Fibroblast of villous mesenchyme (primary cell): ENCODE results near the gene HLA-C. TPM values are rescaled to one million over a fixed set of nuclear protein-coding genes. Genes with fewer than 3 reads are reported as not detected.
"Not testable (repeated sequence)": the region's sequence is repeated elsewhere in the genome, so short reads cannot be mapped to it uniquely, and the experiment has no call there.

Source experiments
- DNase-seq: peaks from one replicate; pipeline ENCODE4 v3.0.0-alpha.2; 2010; ENCODE audit warnings: low read depth
- H3K4me3 ChIP-seq: 2 replicates; pipeline ENCODE4 v1.5.1; 2011; ENCODE audit warnings: low read depth, mild to moderate bottlenecking, low read length
- total RNA-seq: library from RNA; depleted of rRNA; stranded (reverse); fragments of >200 nt; gene quantifications from 2 replicates; pipeline ENCODE4 v1.2.3, GENCODE V29; 2012
- TF ChIP-seq, protein P1 (sequence below): IDR thresholded peaks from 2 replicates; pipeline ENCODE4 v1.5.1; 2012; ENCODE audit warnings: low read depth, mild to moderate bottlenecking, low read length; ENCODE audit not compliant: insufficient read depth

Gene HLA-C
- total RNA-seq, 1 donor = 361 TPM

DNA sequence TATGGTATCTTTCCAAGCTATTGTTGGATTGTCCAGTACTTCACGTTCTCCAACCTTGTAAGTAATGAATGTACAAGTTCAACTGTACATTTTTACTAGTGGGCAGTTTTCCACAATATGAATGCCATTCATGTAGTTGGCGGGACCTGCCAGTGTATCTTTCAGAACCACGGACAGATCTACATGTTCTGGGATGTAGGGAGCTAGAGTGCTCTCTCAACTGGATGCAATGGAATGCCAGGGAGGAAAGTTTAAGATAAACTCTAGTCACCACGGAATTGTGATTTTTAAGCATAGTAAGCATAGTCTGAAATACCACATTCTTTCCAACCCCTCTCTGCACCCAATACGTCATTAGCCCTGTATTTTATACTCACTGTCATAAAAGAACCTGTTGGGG lies 21.5 kb upstream of the HLA-C start:
- peak; percentile 20 for DNase-seq
- TF ChIP-seq, protein P1, sequence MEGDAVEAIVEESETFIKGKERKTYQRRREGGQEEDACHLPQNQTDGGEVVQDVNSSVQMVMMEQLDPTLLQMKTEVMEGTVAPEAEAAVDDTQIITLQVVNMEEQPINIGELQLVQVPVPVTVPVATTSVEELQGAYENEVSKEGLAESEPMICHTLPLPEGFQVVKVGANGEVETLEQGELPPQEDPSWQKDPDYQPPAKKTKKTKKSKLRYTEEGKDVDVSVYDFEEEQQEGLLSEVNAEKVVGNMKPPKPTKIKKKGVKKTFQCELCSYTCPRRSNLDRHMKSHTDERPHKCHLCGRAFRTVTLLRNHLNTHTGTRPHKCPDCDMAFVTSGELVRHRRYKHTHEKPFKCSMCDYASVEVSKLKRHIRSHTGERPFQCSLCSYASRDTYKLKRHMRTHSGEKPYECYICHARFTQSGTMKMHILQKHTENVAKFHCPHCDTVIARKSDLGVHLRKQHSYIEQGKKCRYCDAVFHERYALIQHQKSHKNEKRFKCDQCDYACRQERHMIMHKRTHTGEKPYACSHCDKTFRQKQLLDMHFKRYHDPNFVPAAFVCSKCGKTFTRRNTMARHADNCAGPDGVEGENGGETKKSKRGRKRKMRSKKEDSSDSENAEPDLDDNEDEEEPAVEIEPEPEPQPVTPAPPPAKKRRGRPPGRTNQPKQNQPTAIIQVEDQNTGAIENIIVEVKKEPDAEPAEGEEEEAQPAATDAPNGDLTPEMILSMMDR = no peak
- no peak overlapping the region for H3K4me3 ChIP-seq

- TF ChIP-seq, protein P1 = no peak
- no peak for DNase-seq
- H3K4me3 ChIP-seq = no peak overlapping the region
These were observed 17.9 kb upstream of the HLA-C start for GRCh38 chr6:31289788-31290187.

DNA sequence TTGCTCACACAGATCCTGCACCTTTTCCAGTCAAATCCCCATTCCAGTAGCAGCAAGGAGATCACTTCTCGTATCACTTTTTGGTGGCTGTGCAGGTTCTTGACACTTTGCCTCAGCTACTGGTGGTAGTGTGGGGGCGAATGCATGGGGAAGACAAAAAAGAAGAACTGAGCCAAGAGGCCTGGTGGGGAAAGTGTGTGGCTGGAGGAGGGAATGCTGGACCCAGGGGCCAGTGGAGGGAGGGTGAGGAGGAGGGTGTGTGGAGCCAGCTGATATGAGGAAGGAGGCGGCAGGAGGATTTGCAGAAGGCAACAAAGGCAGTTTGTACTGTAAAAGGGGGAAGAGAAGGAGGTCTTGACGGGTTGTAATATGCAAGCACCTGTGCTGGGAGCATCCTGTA lies 15.7 kb upstream of the HLA-C start:
- TF ChIP-seq, protein P1 = no peak
- no peak for DNase-seq

GRCh38 chr6:31285982-31286381 lies 14.1 kb upstream of the HLA-C start:
- DNase-seq = no peak
- TF ChIP-seq, protein P1 = no peak
- no peak overlapping the region for H3K4me3 ChIP-seq

More for the DNA sequence above, 15.7 kb upstream of the HLA-C start:
- no peak overlapping the region for H3K4me3 ChIP-seq

DNA sequence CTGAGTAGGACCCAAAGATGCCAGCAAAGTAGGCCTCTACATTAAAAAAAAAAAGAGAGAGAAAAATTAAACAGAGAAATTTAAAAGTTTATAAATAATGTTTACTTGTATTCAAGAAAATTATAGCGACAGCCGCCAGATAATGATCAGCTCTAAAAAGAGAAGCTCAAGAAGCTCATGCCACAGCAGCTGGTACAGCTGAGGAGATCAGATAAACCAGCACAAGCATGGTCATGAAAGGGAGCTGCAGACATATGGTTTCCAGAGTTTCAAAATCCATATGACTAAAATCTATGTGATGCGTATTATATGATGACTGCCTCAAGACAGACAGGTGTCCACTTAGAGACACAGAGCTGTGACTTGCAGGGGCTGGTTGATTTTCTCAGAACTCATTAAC lies 13.6 kb upstream of the HLA-C start:
- TF ChIP-seq, protein P1 = no peak
- no peak overlapping the region for H3K4me3 ChIP-seq
- DNase-seq = no peak

DNA sequence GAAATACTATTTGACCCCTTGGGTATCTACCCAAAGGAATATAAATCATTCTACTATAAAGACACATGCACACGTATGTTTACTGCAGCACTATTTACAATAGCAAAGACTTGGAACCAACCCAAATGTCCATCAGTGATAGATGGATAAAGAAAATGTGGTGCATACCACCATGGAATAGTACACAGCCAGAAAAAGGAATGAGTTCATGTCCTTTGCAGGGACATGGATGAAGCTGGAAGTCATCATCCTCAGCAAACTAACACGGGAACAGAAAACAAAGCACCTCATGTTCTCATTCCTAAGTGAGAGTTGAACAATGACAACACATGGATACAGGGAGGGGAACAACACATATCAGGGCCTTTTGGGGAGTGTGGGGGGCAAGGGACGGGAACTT lies 7.8 kb upstream of the HLA-C start:
- not testable (repeated sequence) for DNase-seq, H3K4me3 ChIP-seq

GRCh38 chr6:31272836-31273626 lies 1.1 kb upstream of the HLA-C start:
- H3K4me3 ChIP-seq = peak overlapping the region; percentile 80
- TF ChIP-seq, protein P1 = no peak
- DNase-seq = no peak
